T-helper 1 cell treated with Interleukin-12 subunit alpha and Interleukin-12 subunit beta and Interleukin-4 antibody, amounts not matched to agents 30 μg/mL and 1 μg/mL, for 36 hours (primary cell): ENCODE data around the gene RAD51D.
"Not testable (repeated sequence)": the region's sequence is repeated elsewhere in the genome, so short reads cannot be mapped to it uniquely, and the experiment has no call there.

Source experiments
- H3K27ac Mint-ChIP-seq: one replicate; pipeline ENCODE4 v1.8.0; 2021; ENCODE audit warnings: mild to moderate bottlenecking, mixed read lengths
- H3K27me3 Mint-ChIP-seq: one replicate; pipeline ENCODE4 v1.8.0; 2021; ENCODE audit warnings: low read depth, mixed read lengths
- H3K36me3 Mint-ChIP-seq: one replicate; pipeline ENCODE4 v1.8.0; 2021; ENCODE audit warnings: low read depth, mixed read lengths
- H3K4me1 Mint-ChIP-seq: one replicate; pipeline ENCODE4 v1.8.0; 2021; ENCODE audit warnings: low read depth, mixed read lengths
- H3K4me3 Mint-ChIP-seq: one replicate; pipeline ENCODE4 v1.8.0; 2021; ENCODE audit warnings: mild to moderate bottlenecking, moderate library complexity, mixed read lengths
- H3K9me3 Mint-ChIP-seq: one replicate; pipeline ENCODE4 v1.8.0; 2021; ENCODE audit warnings: mixed read lengths

The RAD51D gene

DNA sequence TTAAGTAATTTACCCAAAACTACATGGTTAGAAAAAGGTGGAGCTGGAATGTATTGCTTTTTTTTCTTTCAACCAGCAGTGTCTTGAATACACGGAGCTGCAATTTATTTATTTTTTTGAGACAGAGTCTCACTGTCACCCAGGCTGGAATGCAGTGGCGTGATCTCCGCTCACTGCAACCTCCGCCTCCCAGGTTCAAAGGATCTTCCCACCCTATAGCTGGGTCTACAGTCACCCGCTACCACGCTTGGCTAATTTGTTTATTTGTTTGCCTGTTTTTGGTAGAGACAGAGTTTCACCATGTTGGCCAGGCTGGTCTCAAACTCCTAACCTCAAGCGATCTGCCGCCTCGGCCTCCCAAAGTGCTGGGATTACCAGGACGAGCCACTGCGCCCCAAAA is 29.0 kb downstream of the RAD51D start:
- H3K4me1 Mint-ChIP-seq = peaks cover 38% of the 10 kb centered on the region
- H3K9me3 Mint-ChIP-seq, H3K36me3 Mint-ChIP-seq, H3K27me3 Mint-ChIP-seq, H3K4me3 Mint-ChIP-seq: not testable (repeated sequence)
- H3K27ac Mint-ChIP-seq = peak overlapping the region; percentile 55

- H3K27me3 Mint-ChIP-seq = no peaks in the 10 kb centered on the region
- H3K27ac Mint-ChIP-seq = peak overlapping the region; percentile 97
- no peaks in the 10 kb centered on the region for H3K9me3 Mint-ChIP-seq
Measured at GRCh38 chr17:35089586-35090296, 29.9 kb downstream of the RAD51D start.

GRCh38 chr17:35088881-35089585 is 30.6 kb downstream of the RAD51D start:
- no peaks in the 10 kb centered on the region for H3K9me3 Mint-ChIP-seq
- H3K36me3 Mint-ChIP-seq = peaks cover 3% of the 10 kb centered on the region
- peak overlapping the region; percentile 97 for H3K27ac Mint-ChIP-seq
- H3K27me3 Mint-ChIP-seq = no peaks in the 10 kb centered on the region
- peaks cover 47% of the 10 kb centered on the region for H3K4me1 Mint-ChIP-seq
- H3K4me3 Mint-ChIP-seq = peak overlapping the region; percentile 92

More at GRCh38 chr17:35089586-35090296, 29.9 kb downstream of the RAD51D start:
- Mint-ChIP-seq H3K4me1 (peaks cover 47% of the 10 kb centered on the region), H3K4me3 (peak overlapping the region; percentile 83), H3K36me3 (peaks cover 3% of the 10 kb centered on the region)

- Mint-ChIP-seq H3K9me3 (no peaks in the 10 kb centered on the region), H3K4me3 (peak overlapping the region; percentile 92), H3K36me3 (peaks cover 3% of the 10 kb centered on the region), H3K27ac (peak overlapping the region; percentile 95), H3K27me3 (no peaks in the 10 kb centered on the region), H3K4me1 (peaks cover 47% of the 10 kb centered on the region)
Measured at GRCh38 chr17:35088356-35088880, 31.2 kb downstream of the RAD51D start.

DNA sequence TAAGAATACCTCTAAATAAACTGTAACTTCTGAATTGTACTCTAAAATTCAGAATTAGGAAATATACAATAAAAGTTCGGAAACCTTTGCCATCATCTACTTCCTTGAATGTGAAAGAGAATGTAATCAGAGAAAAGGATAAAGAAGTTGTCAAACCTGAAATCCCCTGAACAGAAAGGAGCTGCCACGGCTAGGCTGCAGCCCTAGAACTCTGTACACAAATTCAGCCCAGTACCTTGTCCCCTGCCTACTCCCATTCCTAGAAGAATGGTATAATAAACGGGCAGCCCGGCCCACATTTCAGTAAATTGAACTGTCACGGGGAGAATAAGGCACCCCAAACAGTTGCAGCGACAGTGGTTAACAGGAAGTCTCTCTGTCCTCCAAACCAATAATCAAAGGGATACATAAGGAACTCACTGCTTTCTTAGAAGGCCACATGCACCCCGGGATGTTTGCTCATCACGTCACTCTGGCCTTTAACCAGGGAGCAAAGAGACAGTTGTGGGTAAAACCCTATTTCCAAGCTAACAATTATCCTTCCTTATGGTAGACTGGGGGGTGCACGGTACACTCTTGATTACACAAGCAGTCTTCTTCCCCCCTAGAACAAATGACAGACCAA is 31.8 kb downstream of the RAD51D start:
- Mint-ChIP-seq H3K27ac (peak overlapping the region; percentile 95), H3K4me3 (peak overlapping the region; percentile 92), H3K27me3 (no peaks in the 10 kb centered on the region), H3K36me3 (peaks cover 7% of the 10 kb centered on the region), H3K4me1 (peaks cover 51% of the 10 kb centered on the region), H3K9me3 (no peaks in the 10 kb centered on the region)

DNA sequence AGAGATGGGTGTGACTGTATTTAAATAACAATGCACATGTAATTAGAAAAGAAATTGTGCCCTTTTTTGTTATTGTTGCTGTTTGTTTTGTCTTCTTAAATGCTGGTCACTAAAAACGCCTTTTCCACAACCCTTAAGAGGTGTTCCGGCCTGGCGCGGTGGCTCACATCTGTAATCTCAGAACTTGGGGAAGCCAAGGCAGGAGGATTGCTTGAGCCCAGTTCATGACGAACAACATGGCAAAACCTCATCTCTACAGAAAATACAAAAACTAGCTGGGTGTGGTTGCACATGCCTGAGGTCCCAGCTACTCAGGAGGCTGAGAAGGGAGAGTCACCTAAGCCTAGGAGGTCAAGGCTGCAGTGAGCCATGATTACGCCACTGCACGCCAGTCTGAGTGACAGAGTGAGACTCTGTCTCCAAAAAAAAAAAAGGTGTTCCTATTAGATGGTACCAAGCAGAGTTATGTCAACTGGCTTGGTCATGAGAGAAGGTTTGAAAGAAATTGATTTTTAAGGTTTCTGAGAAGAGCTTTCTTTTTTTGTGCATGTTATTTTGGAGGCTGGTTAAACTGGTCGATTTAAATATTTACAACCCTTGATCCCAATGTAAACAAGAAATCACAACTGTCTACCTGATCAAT is 32.6 kb downstream of the RAD51D start:
- H3K27ac Mint-ChIP-seq = peak overlapping the region; percentile 95
- peaks cover 59% of the 10 kb centered on the region for H3K4me1 Mint-ChIP-seq
- no peaks in the 10 kb centered on the region for H3K27me3 Mint-ChIP-seq
- H3K4me3 Mint-ChIP-seq = peak overlapping the region; percentile 92
- H3K9me3 Mint-ChIP-seq = no peaks in the 10 kb centered on the region
- peaks cover 7% of the 10 kb centered on the region for H3K36me3 Mint-ChIP-seq

- peak overlapping the region; percentile 92 for H3K4me3 Mint-ChIP-seq
- H3K27ac Mint-ChIP-seq = peak overlapping the region; percentile 68
- no peaks in the 10 kb centered on the region for H3K9me3 Mint-ChIP-seq
- H3K27me3 Mint-ChIP-seq = no peaks in the 10 kb centered on the region
- H3K4me1 Mint-ChIP-seq = peaks cover 64% of the 10 kb centered on the region
- H3K36me3 Mint-ChIP-seq = peaks cover 8% of the 10 kb centered on the region
Measured at GRCh38 chr17:35086164-35086563, 33.5 kb downstream of the RAD51D start.

DNA sequence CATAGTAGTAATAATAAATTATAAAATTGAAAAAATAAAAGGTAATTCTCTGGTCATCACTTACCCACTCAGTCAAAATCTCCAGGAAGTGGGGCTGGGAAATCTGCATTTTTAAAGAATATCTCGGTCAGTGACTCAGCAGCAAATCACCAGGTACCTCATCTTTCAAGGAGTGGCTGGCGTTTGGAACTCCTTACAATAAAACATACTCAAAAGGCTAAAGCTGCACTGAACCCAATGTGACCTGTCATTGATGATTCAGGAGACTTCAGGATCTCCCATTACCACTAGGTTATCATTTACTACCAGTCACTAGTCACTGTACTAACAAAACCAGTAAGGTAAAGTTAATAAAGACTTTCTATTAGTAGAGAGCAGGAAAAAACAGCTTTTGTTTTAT is 34.7 kb downstream of the RAD51D start:
- H3K4me3 Mint-ChIP-seq = no peak overlapping the region
- H3K36me3 Mint-ChIP-seq = peaks cover 9% of the 10 kb centered on the region
- H3K4me1 Mint-ChIP-seq = peaks cover 71% of the 10 kb centered on the region
- H3K27ac Mint-ChIP-seq = peak overlapping the region; percentile 37
- no peaks in the 10 kb centered on the region for H3K27me3 Mint-ChIP-seq
- H3K9me3 Mint-ChIP-seq = no peaks in the 10 kb centered on the region

DNA sequence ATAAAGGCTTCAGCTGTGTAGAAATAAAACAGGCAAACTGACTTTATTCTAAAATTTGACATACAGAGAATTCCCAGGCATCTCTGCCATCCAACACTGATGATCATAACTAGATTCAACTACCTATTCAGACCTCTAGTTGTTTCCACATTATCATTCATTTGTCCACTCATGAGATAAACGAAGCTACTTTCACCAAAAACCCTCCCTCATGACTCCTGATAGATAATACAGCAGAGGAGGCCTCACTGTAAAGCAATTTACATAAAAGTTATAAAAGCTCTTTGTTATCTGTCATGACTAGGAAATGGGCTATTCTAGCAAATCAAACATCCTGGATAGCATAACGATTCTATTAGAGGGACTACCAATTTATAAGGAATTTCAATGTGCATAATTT is 36.6 kb downstream of the RAD51D start:
- Mint-ChIP-seq H3K4me1 (peaks cover 72% of the 10 kb centered on the region), H3K27me3 (no peaks in the 10 kb centered on the region), H3K36me3 (peaks cover 16% of the 10 kb centered on the region), H3K27ac (peak overlapping the region; percentile 38), H3K4me3 (no peak overlapping the region), H3K9me3 (no peaks in the 10 kb centered on the region)

DNA sequence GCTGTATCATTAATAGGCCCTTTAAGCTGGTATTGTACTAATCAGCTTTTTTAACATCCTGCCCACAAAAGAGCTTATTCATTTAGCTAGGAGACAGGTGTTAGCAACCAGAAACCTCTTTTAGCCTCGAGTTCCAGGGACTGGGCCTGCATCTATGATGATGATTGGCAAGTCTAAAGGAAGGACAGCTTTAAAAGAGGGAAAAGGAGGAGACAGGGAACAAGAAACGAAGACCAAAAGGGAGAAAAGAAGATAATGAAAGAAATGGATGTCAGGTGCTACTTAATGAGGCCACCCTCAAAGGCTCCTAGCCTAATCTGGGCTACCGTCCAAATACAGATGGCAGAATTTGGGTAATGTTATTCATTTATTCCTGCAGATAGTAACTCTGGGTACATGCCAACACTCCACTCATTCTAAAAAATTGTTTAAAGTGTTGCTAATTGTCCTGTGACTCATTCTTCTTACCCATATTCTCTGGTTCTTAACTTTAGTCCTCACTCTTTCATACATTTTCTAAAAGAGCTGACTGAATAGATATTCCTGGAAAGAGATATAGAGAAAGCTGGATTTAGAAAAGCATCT is 37.5 kb downstream of the RAD51D start:
- H3K27me3 Mint-ChIP-seq = no peaks in the 10 kb centered on the region
- peaks cover 72% of the 10 kb centered on the region for H3K4me1 Mint-ChIP-seq
- H3K9me3 Mint-ChIP-seq = no peaks in the 10 kb centered on the region
- peaks cover 20% of the 10 kb centered on the region for H3K36me3 Mint-ChIP-seq
- H3K27ac Mint-ChIP-seq = peak overlapping the region; percentile 96
- H3K4me3 Mint-ChIP-seq = peak overlapping the region; percentile 78

DNA sequence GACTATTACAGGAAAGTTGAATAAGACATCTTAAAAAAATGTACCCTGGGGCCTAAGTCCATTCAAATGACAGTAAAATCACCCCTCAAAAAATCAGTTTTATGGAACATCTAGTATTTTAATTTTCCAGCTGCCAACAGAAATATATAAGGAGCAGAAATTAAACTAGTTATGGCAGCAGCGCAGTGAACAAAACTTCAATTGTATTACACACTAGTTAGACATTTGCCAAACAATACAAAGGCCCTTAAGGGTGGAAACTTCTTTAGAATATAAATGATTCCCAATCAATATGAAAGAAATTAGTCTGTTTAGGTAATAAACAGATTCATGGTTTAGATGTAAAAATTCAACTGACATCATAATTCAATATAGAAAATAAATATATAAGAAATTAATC is 38.0 kb downstream of the RAD51D start:
- H3K9me3 Mint-ChIP-seq = no peaks in the 10 kb centered on the region
- no peak overlapping the region for H3K4me3 Mint-ChIP-seq
- no peaks in the 10 kb centered on the region for H3K27me3 Mint-ChIP-seq
- peaks cover 22% of the 10 kb centered on the region for H3K36me3 Mint-ChIP-seq
- peak overlapping the region; percentile 92 for H3K27ac Mint-ChIP-seq
- peaks cover 68% of the 10 kb centered on the region for H3K4me1 Mint-ChIP-seq

GRCh38 chr17:35080536-35080935 is 39.1 kb downstream of the RAD51D start:
- peak overlapping the region; percentile 92 for H3K27ac Mint-ChIP-seq
- H3K36me3 Mint-ChIP-seq = peaks cover 24% of the 10 kb centered on the region
- no peaks in the 10 kb centered on the region for H3K27me3 Mint-ChIP-seq
- peak overlapping the region; percentile 24 for H3K4me3 Mint-ChIP-seq
- peaks cover 60% of the 10 kb centered on the region for H3K4me1 Mint-ChIP-seq
- H3K9me3 Mint-ChIP-seq = no peaks in the 10 kb centered on the region

GRCh38 chr17:35079547-35080423 is 39.9 kb downstream of the RAD51D start:
- H3K4me1 Mint-ChIP-seq = peaks cover 60% of the 10 kb centered on the region
- H3K36me3 Mint-ChIP-seq = peaks cover 22% of the 10 kb centered on the region
- H3K27ac Mint-ChIP-seq = peak overlapping the region; percentile 92
- H3K9me3 Mint-ChIP-seq = no peaks in the 10 kb centered on the region
- H3K27me3 Mint-ChIP-seq = no peaks in the 10 kb centered on the region
- peak overlapping the region; percentile 24 for H3K4me3 Mint-ChIP-seq
